SKM-1 treated with dmso at 0.1 percent for 144 hours (cell line): ENCODE results near the gene CERS3.

Experiments used
- DNase-seq: peaks from one replicate; lab custom pipeline; 2025; ENCODE audit not compliant: unreplicated experiment; lab: John Stamatoyannopoulos, UW

Gene CERS3

DNA sequence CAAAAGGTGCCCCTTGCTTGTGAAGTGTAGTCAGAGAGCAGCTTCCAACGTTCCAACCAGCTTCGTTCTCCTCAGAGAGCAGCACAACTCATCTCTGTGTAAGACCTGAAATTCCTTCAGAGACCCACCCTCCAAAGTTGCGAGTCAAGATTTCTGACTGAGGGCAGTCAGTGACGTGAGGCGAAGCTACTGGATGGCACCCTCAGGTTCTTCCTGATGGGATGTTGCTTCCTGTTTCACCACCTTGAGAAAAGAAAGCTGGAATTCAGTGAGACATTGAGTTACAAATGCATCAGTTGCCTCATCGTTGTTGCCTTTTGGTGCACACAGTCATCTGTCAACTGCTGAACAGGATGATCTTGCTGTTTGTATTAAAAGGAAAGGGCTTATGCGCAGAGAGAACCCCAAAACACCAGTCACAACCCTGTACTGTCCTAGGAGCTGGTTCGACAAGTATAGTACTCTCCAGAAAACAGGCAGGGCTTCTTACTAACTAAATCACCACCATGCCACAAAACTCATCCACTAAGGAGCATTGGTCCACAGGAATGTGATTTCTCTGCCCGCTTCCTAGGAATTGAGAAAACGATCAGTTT lies at the start of gene CERS3:
Gene CERS3 (minus strand): TSS at position 118 of the 596 bp plus-strand sequence. CDS start 27,101 bp downstream, outside the sequence.
- DNase-seq, result no peak

DNA sequence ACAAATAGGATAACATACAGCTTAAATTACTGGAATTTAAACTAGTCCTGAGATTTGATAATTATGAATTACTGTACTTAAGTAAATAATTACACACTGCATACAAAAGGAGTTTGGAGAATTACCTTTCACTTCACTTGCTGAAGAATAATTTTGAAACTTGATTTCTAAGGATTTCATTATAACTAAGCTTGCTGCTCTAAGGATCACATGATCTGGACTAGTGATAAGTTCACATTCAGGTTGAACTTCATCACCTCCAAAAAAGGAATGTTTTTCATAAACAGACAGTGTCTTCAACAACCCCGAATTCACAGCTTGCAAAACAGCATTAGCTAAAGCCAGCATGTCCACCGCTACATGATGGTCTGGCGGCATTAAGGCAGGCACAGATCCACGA lies 44.8 kb upstream of the CERS3 start:
- no peak for DNase-seq

GRCh38 chr15:100572362-100572983 lies 43.7 kb upstream of the CERS3 start:
- no peak for DNase-seq

GRCh38 chr15:100571592-100572167 lies 42.9 kb upstream of the CERS3 start:
- no peak for DNase-seq

DNA sequence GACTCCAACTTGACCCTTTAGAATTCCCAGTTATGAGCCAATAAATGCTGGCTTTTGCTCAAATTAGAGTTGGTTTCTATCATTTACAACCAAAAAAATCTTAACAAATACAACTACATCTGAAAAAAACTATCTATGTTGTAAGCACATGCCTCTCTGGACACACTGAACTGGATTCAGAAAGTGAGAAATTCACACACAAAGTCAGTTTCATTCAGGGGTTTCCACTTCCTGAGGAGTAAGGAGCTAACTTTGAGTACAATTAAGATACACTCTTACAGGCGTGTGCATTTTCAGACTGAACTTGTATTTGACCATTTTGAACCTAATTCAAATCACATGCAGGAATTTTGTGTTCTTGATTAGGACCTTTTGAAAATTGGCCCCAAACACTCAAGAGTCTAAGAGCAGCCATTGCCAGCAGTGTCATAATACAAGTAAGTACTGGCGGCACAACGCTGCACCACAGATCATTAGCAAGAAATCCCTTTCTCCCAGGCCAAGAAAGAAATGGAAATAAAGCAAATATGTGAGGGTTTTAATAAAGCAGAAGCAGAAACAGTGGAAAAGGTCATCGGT lies 42.1 kb upstream of the CERS3 start:
- no peak for DNase-seq

GRCh38 chr15:100570275-100570674 lies 41.5 kb upstream of the CERS3 start:
- DNase-seq, result no peak

DNA sequence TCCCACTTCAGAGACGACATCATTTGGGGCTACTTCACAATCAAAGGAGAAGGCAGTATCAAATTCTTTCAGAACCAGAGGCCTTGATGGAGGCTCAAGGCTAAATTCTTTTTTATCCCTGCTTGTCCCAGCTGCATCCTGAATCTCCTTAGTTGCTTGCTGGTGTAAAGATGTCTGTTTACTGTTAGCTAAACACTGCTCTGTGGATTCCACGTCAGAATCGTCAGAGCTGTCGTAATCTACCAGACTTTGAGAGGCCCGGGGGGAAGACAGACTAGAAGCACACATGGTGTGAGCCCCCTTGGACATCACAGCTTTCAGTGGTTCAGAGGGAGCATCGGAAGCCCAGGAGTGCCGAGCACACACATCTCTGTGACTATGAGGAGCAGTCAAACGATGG lies 40.6 kb upstream of the CERS3 start:
- DNase-seq, result no peak

DNA sequence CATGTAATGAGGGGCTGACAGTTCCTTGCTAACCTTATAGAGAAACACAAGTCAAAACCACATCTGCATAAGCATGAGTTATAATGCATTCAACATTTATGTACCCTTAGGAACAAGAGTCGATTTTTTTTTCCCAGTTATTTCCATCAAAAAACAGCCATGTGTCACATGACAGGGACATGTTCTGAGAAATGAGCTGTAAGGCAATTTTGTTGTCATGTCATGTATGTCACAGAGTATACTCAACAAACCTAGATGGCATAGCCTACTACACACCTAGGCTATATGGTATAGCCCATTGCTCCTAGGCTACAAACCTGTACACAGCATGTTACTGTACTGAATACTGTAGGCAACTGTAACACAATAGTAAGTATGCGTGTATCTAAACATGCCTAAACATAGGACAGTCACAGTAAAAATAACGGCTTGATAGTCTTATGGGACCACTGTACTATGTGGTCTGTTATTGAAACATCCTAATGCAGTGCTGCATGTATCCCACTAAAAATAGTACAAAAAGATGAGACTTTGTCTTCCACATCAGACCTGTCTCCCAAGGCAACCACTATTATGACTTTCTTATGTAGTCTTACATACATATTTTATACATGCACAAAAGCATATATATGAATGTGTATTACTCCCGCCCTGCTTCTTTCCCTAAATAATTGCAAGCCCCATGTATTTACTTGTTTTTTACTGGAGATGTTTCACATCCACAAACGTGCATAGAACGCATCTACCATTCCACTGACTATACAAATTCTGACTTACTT lies 38.3 kb upstream of the CERS3 start:
- no peak for DNase-seq

- DNase-seq, result peak; percentile 45
These were observed 36.8 kb upstream of the CERS3 start for GRCh38 chr15:100565591-100565990.

GRCh38 chr15:100560323-100560722 lies 31.6 kb upstream of the CERS3 start:
- no peak for DNase-seq

- DNase-seq, result peak; percentile 77
These were observed 30.6 kb upstream of the CERS3 start for GRCh38 chr15:100559330-100559729.

DNA sequence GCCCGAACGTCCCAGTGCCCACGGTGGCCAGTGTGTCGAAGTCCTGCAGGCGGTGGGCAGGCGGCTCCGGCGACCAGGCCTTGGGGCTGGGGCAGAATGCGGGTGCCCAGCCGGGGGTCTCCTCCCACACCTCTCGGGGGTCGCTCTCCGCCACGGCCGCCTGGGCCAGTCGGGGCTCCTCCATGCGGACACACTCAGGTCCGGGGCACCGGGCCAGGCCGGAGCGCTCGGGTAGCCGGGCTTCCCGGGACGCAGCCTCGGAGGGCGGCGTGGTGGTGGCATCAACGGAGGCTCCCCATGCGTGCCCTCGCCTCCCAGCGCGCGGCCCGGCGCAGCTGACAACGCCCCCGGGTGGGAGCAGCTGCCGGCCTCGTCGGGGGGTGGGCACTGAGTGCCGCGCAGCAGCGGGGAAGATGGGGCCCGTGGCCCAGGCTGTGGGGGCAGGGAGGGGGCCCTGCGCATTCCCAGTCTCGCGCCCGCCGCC lies 30.1 kb upstream of the CERS3 start:
- DNase-seq, result no peak

DNA sequence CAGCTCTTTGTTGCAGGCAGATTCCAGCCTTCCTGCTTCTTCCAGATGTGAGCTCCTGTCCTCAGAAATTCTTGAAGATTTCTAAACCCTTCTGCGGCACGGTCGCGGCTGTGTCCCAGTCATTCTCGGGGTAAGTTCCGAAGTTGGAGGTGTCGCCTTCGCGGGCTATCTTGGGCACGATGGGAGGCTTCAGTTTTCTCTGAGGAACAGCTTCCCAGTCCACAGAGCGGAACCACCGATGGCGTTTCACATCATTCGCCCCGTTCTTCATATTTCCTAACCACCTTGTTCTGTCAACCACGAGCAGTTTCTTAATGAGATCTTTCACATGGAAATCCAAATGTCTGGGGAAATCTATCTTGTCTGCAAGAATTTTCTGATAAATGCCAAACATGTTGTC lies 24.7 kb upstream of the CERS3 start:
- no peak for DNase-seq

DNA sequence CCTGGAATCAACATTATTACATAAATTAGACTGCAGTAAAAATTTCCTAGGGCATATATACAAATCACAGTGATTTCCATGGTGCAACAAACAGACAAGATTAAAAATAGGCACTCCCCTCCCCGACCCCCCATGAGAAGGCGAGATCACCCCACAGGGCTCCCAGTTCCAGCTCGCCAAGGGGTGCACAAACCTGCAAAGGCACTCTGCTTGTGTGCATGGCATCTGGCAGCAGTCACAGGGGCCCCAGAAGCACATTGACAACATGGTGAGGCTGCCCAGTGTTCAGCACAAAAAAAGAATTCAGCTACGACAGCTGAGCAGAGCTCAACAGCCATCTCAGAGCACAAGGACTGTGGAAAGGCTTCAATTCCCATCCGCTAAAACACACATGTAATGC lies 19.2 kb upstream of the CERS3 start:
- no peak for DNase-seq

DNA sequence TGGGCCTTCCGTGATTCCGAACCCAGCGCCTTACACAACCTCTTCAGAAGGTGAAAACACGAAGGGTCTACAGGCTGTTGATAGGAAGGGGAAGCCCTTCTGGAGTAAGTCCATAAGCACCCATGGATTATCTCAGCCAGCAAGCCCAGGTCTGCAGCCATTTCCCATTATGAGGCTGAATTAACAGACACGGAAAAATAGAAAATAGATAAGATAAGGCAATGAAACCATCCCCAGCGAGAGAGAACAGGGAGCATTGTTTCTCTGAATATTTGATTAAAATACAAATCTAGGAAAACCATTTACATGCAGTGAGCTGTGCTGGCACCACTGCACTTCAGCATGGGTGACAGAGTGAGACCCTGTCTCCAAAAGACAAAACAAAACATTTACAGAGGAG lies 16.2 kb upstream of the CERS3 start:
- DNase-seq, result no peak

DNA sequence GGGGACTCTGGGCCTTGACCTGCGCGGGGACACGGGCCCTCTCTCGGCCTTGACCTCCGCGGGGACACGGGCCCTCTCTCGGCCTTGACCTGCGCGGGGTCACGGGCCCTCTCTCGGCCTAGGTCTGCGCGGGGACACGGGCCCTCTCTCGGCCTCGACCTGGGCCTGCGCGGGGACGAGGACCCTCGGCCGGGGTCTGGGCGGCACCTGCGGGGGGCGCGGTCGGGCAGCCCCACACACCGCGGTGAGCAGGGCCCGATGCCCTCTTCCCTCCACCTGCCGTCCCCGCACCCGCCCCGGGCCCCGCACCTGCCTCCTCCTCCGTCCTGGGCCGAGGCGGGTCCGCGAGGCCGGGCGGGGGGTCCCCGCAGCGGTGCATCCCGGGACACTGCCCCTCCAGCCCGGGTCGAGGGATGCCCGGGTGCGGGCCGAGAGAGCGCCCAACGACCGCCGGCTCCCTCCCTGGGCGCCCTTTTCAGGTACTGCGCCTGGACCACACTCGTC lies 15.6 kb upstream of the CERS3 start:
- no peak for DNase-seq

GRCh38 chr15:100542290-100542689 lies 13.5 kb upstream of the CERS3 start:
- DNase-seq, result no peak

- peak; percentile 97 for DNase-seq
These were observed 8.6 kb upstream of the CERS3 start for GRCh38 chr15:100537331-100537730.

- no peak for DNase-seq
These were observed 8.0 kb upstream of the CERS3 start for GRCh38 chr15:100536733-100537132.

GRCh38 chr15:100533886-100534285 lies 5.1 kb upstream of the CERS3 start:
- DNase-seq, result no peak

- no peak for DNase-seq
These were observed 3.1 kb upstream of the CERS3 start for GRCh38 chr15:100531823-100532327.
